ENCODE data around the gene XCL1.

XCL1 gene

GRCh38 chr1:168603501-168604110 lies 27.2 kb downstream of the XCL1 start:
- H3K4me3 ChIP-seq (ENCODE audit: low read depth, low read length), result no peak overlapping the region

GRCh38 chr1:168605443-168605842 lies 29.0 kb downstream of the XCL1 start:
- no peak overlapping the region for H3K4me3 ChIP-seq (ENCODE audit: low read depth, low read length)

- H3K4me3 ChIP-seq (ENCODE audit: low read depth, low read length), result no peak overlapping the region
Measured at GRCh38 chr1:168606096-168606495, 29.7 kb downstream of the XCL1 start.

- no peak overlapping the region for H3K4me3 ChIP-seq (ENCODE audit: low read depth, low read length)
Measured at GRCh38 chr1:168607872-168608428, 31.5 kb downstream of the XCL1 start.

- no peak overlapping the region for H3K4me3 ChIP-seq (ENCODE audit: low read depth, low read length)
Measured at GRCh38 chr1:168608796-168609715, 32.7 kb downstream of the XCL1 start.

GRCh38 chr1:168609741-168610510 lies 33.5 kb downstream of the XCL1 start:
- no peak overlapping the region for H3K4me3 ChIP-seq (ENCODE audit: low read depth, low read length)

- no peak overlapping the region for H3K4me3 ChIP-seq (ENCODE audit: low read depth, low read length)
Measured at GRCh38 chr1:168613038-168613451, 36.6 kb downstream of the XCL1 start.

GRCh38 chr1:168613691-168614231 lies 37.4 kb downstream of the XCL1 start:
- no peak overlapping the region for H3K4me3 ChIP-seq (ENCODE audit: low read depth, low read length)

- H3K4me3 ChIP-seq (ENCODE audit: low read depth, low read length), result no peak overlapping the region
Measured at GRCh38 chr1:168614235-168614634, 37.8 kb downstream of the XCL1 start.

- no peak overlapping the region for H3K4me3 ChIP-seq (ENCODE audit: low read depth, low read length)
Measured at GRCh38 chr1:168615965-168616364, 39.6 kb downstream of the XCL1 start.

- H3K4me3 ChIP-seq (ENCODE audit: low read depth, low read length), result no peak overlapping the region
Measured at GRCh38 chr1:168617974-168618750, 41.8 kb downstream of the XCL1 start.

- H3K4me3 ChIP-seq (ENCODE audit: low read depth, low read length), result no peak overlapping the region
Measured at GRCh38 chr1:168618886-168619285, 42.5 kb downstream of the XCL1 start.

- H3K4me3 ChIP-seq (ENCODE audit: low read depth, low read length), result no peak overlapping the region
Measured at GRCh38 chr1:168621356-168621755, 45.0 kb downstream of the XCL1 start.

- no peak overlapping the region for H3K4me3 ChIP-seq (ENCODE audit: low read depth, low read length)
Measured at GRCh38 chr1:168623003-168623828, 46.8 kb downstream of the XCL1 start.

GRCh38 chr1:168623831-168624230 lies 47.4 kb downstream of the XCL1 start:
- H3K4me3 ChIP-seq (ENCODE audit: low read depth, low read length), result no peak overlapping the region

- H3K4me3 ChIP-seq (ENCODE audit: low read depth, low read length), result no peak overlapping the region
Measured at GRCh38 chr1:168626326-168626725, 49.9 kb downstream of the XCL1 start.

GRCh38 chr1:168627370-168627769 lies 51.0 kb downstream of the XCL1 start:
- no peak overlapping the region for H3K4me3 ChIP-seq (ENCODE audit: low read depth, low read length)

GRCh38 chr1:168628807-168629206 lies 52.4 kb downstream of the XCL1 start:
- H3K4me3 ChIP-seq (ENCODE audit: low read depth, low read length), result no peak overlapping the region

GRCh38 chr1:168629466-168629865 lies 53.1 kb downstream of the XCL1 start:
- no peak overlapping the region for H3K4me3 ChIP-seq (ENCODE audit: low read depth, low read length)
